Vagina (tissue), 2 donors: ENCODE measurements around the gene TH. TPM values are rescaled to one million over a fixed set of nuclear protein-coding genes. Genes with fewer than 3 reads are reported as not detected.

Source experiments
- DNase-seq, 2 donors: peaks; one replicate each; pipeline ENCODE4 v3.0.0-alpha.2; 2017; ENCODE audit errors: extremely low spot score in 2 of 2
- H3K27ac ChIP-seq: fragments of 200-600 bp; sonication (generic); one replicate; pipeline ENCODE4 v1.5.1; 2019
- H3K27me3 ChIP-seq: fragments of 200-600 bp; sonication (generic); one replicate; pipeline ENCODE4 v1.5.1; 2019
- H3K36me3 ChIP-seq, 2 donors: fragments of 200-600 bp; sonication (generic); one replicate each; pipeline ENCODE4 v1.5.1; 2017 to 2019
- H3K4me1 ChIP-seq: fragments of 200-600 bp; sonication (generic); one replicate; pipeline ENCODE4 v1.5.1; 2019
- H3K4me3 ChIP-seq, 2 donors: fragments of 200-600 bp; sonication (generic); 1 replicate in 1 of 2; 2 replicates in 1 of 2; pipeline ENCODE4 v1.5.1; 2016 to 2019
- H3K9me3 ChIP-seq: fragments of 200-600 bp; sonication (generic); one replicate; pipeline ENCODE4 v1.5.1; 2019
- POLR2A ChIP-seq, 2 donors: fragments of 450-650 bp; IDR thresholded peaks; one replicate each; pipeline ENCODE4 v1.6.1; 2017; ENCODE audit warnings: antibody characterized with exemption in 2 of 2, mild to moderate bottlenecking in 2 of 2, moderate library complexity in 2 of 2
- POLR2AphosphoS5 ChIP-seq, 2 donors: sonication (generic); formaldehyde crosslinking; IDR thresholded peaks; one replicate each; pipeline ENCODE4 v1.9.0; 2017; ENCODE audit warnings: antibody characterized with exemption in 2 of 2, mild to moderate bottlenecking in 2 of 2, low read depth in 1 of 2; ENCODE audit not compliant: insufficient read depth in 1 of 2
- intact Hi-C: fragments of 100-400 bp; cut with DNase I; formaldehyde crosslinking; loops from one replicate; pipeline ENCODE4 v1.15.1; 2023
- total RNA-seq: library from RNA; depleted of rRNA; stranded (reverse); fragments of >200 nt; gene quantifications from one replicate; pipeline ENCODE4 v1.2.3, GENCODE V29; 2016
- TF ChIP-seq, protein P1 (sequence below), 3 experiments: fragments of 450-650 bp in 2 of 3; fragments of 200-600 bp in 1 of 3; sonication (generic) in 1 of 3; IDR thresholded peaks; one replicate each; pipeline ENCODE4 v1.5.1; 2017 to 2019; ENCODE audit warnings: antibody characterized with exemption in 3 of 3, mild to moderate bottlenecking in 2 of 3, moderate library complexity in 2 of 3

TH gene
- total RNA-seq, 1 donor from 2014 or later: 21.9 TPM

DNA sequence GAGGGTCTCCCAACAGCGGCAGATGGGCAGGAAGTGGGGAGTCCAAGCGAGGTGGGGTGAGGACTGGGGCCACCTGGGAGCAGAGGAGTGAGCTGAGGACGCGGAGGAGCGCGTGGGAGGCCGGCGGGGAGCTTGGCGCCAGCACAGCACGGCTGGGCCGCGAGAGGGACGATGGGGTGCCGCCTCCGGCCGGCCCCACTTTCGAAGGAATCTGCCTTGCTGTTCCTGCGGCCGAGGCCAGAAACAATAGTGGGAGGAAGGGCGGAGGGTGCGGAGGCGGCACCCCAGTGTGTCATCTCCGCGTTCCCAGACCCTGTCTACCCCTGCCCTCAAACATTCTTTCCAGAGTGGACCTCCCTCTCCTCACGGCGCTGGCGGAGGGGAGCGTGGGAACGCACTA, 16.1 kb downstream of the TH start:
- intact Hi-C loops: loop anchor here (10.0 kb wide), 2 partner anchors 461 to 501 kb away; partner anchors contain the start of gene KRTAP5-6
- Histone ChIP-seq H3K4me1 (peaks cover 4% of the 10 kb centered on the region), H3K27me3 (no peaks in the 10 kb centered on the region), H3K36me3 (no peaks in the 10 kb centered on the region), H3K9me3 (no peaks in the 10 kb centered on the region), H3K27ac (no peak overlapping the region), H3K4me3 (no peak overlapping the region)
- TF ChIP-seq, protein P1, sequence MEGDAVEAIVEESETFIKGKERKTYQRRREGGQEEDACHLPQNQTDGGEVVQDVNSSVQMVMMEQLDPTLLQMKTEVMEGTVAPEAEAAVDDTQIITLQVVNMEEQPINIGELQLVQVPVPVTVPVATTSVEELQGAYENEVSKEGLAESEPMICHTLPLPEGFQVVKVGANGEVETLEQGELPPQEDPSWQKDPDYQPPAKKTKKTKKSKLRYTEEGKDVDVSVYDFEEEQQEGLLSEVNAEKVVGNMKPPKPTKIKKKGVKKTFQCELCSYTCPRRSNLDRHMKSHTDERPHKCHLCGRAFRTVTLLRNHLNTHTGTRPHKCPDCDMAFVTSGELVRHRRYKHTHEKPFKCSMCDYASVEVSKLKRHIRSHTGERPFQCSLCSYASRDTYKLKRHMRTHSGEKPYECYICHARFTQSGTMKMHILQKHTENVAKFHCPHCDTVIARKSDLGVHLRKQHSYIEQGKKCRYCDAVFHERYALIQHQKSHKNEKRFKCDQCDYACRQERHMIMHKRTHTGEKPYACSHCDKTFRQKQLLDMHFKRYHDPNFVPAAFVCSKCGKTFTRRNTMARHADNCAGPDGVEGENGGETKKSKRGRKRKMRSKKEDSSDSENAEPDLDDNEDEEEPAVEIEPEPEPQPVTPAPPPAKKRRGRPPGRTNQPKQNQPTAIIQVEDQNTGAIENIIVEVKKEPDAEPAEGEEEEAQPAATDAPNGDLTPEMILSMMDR (IDR thresholded peaks at IDR 0.05): no peak
- DNase-seq: no peak

DNA sequence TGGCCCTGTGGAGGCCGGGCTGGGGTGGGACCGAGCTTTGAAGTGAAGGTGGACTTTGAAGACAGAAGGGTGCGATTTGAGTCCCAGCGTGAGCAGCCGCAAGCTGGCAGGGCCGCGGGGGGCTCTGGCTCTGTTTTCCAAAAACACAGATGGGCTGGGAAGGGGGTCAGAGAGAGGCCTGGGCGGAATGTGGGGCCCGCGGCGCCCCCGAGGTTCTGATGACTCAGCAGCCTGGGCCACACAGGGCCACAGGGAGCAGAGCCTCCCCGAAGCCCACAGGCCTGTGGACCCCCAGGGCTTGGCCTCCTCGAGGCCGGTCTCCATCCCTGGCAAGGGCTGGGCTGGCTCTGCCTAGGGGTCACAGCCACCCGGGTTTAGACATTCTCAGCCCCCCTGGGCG, 16.7 kb downstream of the TH start:
- H3K9me3 ChIP-seq: no peaks in the 10 kb centered on the region
- DNase-seq: no peak
- intact Hi-C loops: loop anchor here (5.0 to 10.0 kb wide), 4 partner anchors 273 to 500 kb away; partner anchors contain the start of genes KRTAP5-6 and TNNI2
- no peak overlapping the region for H3K27ac ChIP-seq
- H3K27me3 ChIP-seq: no peaks in the 10 kb centered on the region
- peaks cover 4% of the 10 kb centered on the region for H3K4me1 ChIP-seq
- H3K4me3 ChIP-seq: no peak overlapping the region
- H3K36me3 ChIP-seq: no peaks in the 10 kb centered on the region
- no peak for TF ChIP-seq POLR2A (IDR thresholded peaks at IDR 0.05)
- TF ChIP-seq, protein P1 (IDR thresholded peaks at IDR 0.05): no peak
- no peak for TF ChIP-seq POLR2AphosphoS5 (IDR thresholded peaks at IDR 0.05; ENCODE audit: insufficient read depth in 1 of 2, low read depth in 1 of 2)

DNA sequence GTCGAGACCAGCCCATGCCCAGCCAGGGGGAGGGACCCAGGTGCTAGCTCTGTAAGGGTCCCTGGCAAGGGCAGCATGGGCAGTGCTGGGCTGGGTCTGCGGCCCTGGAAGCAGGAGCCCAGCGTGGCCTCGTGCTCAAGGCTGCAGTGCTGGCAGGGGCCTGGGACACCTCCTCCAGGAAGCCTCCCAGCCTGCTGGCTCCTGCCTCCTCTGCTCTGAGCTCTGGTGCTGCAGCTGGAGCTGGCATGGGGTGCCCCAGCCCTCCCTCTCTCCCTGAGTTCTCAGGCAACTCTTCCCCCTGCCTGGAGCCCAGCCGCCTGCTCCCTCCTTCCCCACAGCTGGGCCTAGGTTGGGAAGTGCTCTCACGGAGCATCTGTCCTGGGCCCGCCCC, 17.4 kb downstream of the TH start:
- DNase-seq: no peak
- no peaks in the 10 kb centered on the region for H3K27me3 ChIP-seq
- H3K36me3 ChIP-seq: no peaks in the 10 kb centered on the region
- no peak overlapping the region for H3K27ac ChIP-seq
- H3K4me3 ChIP-seq: no peak overlapping the region
- peaks cover 4% of the 10 kb centered on the region for H3K4me1 ChIP-seq
- H3K9me3 ChIP-seq: no peaks in the 10 kb centered on the region
- intact Hi-C loops: loop anchor here (5.0 to 10.0 kb wide), 4 partner anchors 272 to 499 kb away; partner anchors contain the start of genes KRTAP5-6 and TNNI2
- TF ChIP-seq, protein P1 (IDR thresholded peaks at IDR 0.05): no peak
- no peak for TF ChIP-seq POLR2A (IDR thresholded peaks at IDR 0.05)
- TF ChIP-seq POLR2AphosphoS5 (IDR thresholded peaks at IDR 0.05; ENCODE audit: insufficient read depth in 1 of 2, low read depth in 1 of 2): no peak

DNA sequence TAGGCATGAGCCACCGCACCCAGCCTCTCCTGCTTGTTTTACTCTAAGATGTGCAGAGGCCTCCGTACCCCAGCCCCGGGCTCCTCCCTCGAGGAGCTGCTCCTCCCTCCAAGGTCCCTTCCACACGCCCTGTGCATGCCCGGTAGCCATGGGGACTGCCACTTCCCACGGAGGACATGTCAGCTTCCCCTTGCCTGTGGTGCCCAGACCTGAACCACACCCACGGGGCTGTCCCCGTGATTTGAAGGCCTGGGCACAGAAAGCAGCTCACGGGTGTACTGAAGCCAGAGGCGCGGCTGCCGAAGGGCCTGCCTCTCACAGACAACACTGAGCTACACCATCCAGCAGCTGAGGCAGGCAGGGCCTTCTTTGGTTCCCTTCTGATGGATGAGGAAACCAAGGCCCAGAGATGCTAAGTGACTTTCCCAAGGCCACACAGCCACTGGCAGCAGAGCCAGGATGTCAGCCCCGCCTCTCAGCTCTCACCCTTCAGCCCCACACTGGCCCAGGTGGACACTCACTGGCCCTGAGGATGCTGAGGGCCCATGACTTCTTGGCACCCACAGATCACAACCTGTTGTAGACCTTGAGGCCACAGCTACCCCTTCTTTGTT, 17.9 kb downstream of the TH start:
- no peak overlapping the region for H3K4me3 ChIP-seq
- DNase-seq: no peak
- intact Hi-C loops: loop anchor here (5.0 to 10.0 kb wide), 4 partner anchors 271 to 499 kb away; partner anchors contain the start of genes KRTAP5-6 and TNNI2
- no peaks in the 10 kb centered on the region for H3K27me3 ChIP-seq
- H3K4me1 ChIP-seq: peaks cover 4% of the 10 kb centered on the region
- TF ChIP-seq, protein P1 (IDR thresholded peaks at IDR 0.05): no peak
- no peak for TF ChIP-seq POLR2A (IDR thresholded peaks at IDR 0.05)
- TF ChIP-seq POLR2AphosphoS5 (IDR thresholded peaks at IDR 0.05; ENCODE audit: insufficient read depth in 1 of 2, low read depth in 1 of 2): no peak
- no peaks in the 10 kb centered on the region for H3K9me3 ChIP-seq
- H3K27ac ChIP-seq: no peak overlapping the region
- no peaks in the 10 kb centered on the region for H3K36me3 ChIP-seq
